PC-3 (cell line): ENCODE measurements around the gene LRRC47. TPM values are rescaled to one million over a fixed set of nuclear protein-coding genes. Genes with fewer than 3 reads are reported as not detected.

Source experiments
- ATAC-seq: fragments of 200-7000 bp; cut with Tn5 transposase; 2 replicates; pipeline ENCODE4 v1.9.1; 2020; ENCODE audit warnings: mild to moderate bottlenecking, moderate library complexity
- BruUV-seq: library from RNA; stranded (reverse); fragments of 400-500 nt; replicated peaks from 2 replicates; lab custom pipeline; 2021; lab: Mats Ljungman, UMichigan
- CTCF ChIA-PET: fragments of 300-600 bp; sonication (Branson Sonifier 250); formaldehyde crosslinking; loops from one replicate; lab custom pipeline; 2022; ENCODE audit warnings: antibody characterized with exemption; lab: Charles Lee
- POLR2A ChIA-PET: fragments of 300-600 bp; sonication (Branson Sonifier 250); formaldehyde crosslinking; loops from one replicate; lab custom pipeline; 2022; ENCODE audit warnings: antibody characterized with exemption; ENCODE audit not compliant: unreplicated experiment; lab: Charles Lee
- DNase-seq: peaks from one replicate; pipeline ENCODE4 v3.0.0-alpha.2; 2015
- H2AFZ ChIP-seq: fragments of 300-600 bp; sonication (generic); 2 replicates; pipeline ENCODE4 v1.6.0; 2016; ENCODE audit warnings: antibody characterized with exemption, low read length
- H3F3A ChIP-seq: fragments of 300-600 bp; sonication (generic); one replicate; pipeline ENCODE4 v1.6.0; 2017; ENCODE audit warnings: antibody characterized with exemption, low read length, control low read depth, mild to moderate bottlenecking; ENCODE audit not compliant: unreplicated experiment
- H3K27ac ChIP-seq: fragments of 300-600 bp; sonication (generic); 2 replicates; pipeline ENCODE4 v1.5.1; 2016; ENCODE audit warnings: mild to moderate bottlenecking, low read length
- H3K27me3 ChIP-seq: fragments of 300-600 bp; sonication (generic); 2 replicates; pipeline ENCODE4 v1.6.1; 2016; ENCODE audit warnings: low read length, mixed read lengths
- H3K36me3 ChIP-seq: fragments of 300-600 bp; sonication (generic); 2 replicates; pipeline ENCODE4 v1.6.1; 2016; ENCODE audit warnings: low read depth, mixed run types, low read length, mixed read lengths
- H3K4me1 ChIP-seq: fragments of 300-600 bp; sonication (generic); 2 replicates; pipeline ENCODE4 v1.5.1; 2016; ENCODE audit warnings: low read length; ENCODE audit not compliant: insufficient read depth
- H3K4me2 ChIP-seq: fragments of 300-600 bp; sonication (generic); 2 replicates; pipeline ENCODE4 v1.6.0; 2016; ENCODE audit warnings: low read length
- H3K4me3 ChIP-seq: fragments of 300-600 bp; sonication (generic); 2 replicates; pipeline ENCODE4 v1.5.1; 2016; ENCODE audit warnings: mild to moderate bottlenecking, low read length, mixed read lengths
- H3K79me2 ChIP-seq: fragments of 300-600 bp; sonication (generic); 2 replicates; pipeline ENCODE4 v1.6.1; 2017; ENCODE audit warnings: low read length, mixed read lengths
- H3K9ac ChIP-seq: fragments of 300-600 bp; sonication (generic); 2 replicates; pipeline ENCODE4 v1.6.0; 2016; ENCODE audit warnings: mild to moderate bottlenecking, low read length
- H3K9me2 ChIP-seq: fragments of 300-600 bp; sonication (generic); replicated peaks from 2 replicates; pipeline ENCODE4 v1.6.1; 2016; ENCODE audit warnings: mixed run types, low read length, mixed read lengths
- H3K9me3 ChIP-seq: fragments of 300-600 bp; sonication (generic); 2 replicates; pipeline ENCODE4 v1.6.1; 2016; ENCODE audit warnings: low read length, mixed read lengths
- H4K20me1 ChIP-seq: fragments of 300-600 bp; sonication (generic); 2 replicates; pipeline ENCODE4 v1.6.1; 2016; ENCODE audit warnings: low read length, mixed read lengths
- EZH2 ChIP-seq: fragments of 300-600 bp; sonication (generic); IDR thresholded peaks from one replicate; pipeline ENCODE4 v1.6.1; 2017; ENCODE audit warnings: antibody characterized with exemption, mild to moderate bottlenecking, low read length; ENCODE audit not compliant: unreplicated experiment
- EZH2phosphoT487 ChIP-seq: fragments of 300-600 bp; sonication (generic); IDR thresholded peaks from 2 replicates; pipeline ENCODE4 v1.6.1; 2018; ENCODE audit warnings: mild to moderate bottlenecking, antibody characterized with exemption, low read length, borderline replicate concordance
- intact Hi-C: fragments of 100-400 bp; cut with micrococcal nuclease; formaldehyde crosslinking; loops from 2 replicates; pipeline ENCODE4 v1.9.0; 2023
- total RNA-seq: library from RNA; depleted of rRNA; stranded (reverse); fragments of >200 nt; gene quantifications from 2 replicates; pipeline ENCODE4 v1.2.3, GENCODE V29; 2014
- TF ChIP-seq, protein P1 (sequence below): fragments of 300-600 bp; sonication (generic); conservative IDR thresholded peaks from 2 replicates; pipeline ENCODE4 v1.5.1; 2017; ENCODE audit warnings: antibody characterized with exemption, low read depth, mild to moderate bottlenecking, low read length

The LRRC47 gene
- total RNA-seq, 1 experiment from 2014 or later, result 77.4 TPM

DNA sequence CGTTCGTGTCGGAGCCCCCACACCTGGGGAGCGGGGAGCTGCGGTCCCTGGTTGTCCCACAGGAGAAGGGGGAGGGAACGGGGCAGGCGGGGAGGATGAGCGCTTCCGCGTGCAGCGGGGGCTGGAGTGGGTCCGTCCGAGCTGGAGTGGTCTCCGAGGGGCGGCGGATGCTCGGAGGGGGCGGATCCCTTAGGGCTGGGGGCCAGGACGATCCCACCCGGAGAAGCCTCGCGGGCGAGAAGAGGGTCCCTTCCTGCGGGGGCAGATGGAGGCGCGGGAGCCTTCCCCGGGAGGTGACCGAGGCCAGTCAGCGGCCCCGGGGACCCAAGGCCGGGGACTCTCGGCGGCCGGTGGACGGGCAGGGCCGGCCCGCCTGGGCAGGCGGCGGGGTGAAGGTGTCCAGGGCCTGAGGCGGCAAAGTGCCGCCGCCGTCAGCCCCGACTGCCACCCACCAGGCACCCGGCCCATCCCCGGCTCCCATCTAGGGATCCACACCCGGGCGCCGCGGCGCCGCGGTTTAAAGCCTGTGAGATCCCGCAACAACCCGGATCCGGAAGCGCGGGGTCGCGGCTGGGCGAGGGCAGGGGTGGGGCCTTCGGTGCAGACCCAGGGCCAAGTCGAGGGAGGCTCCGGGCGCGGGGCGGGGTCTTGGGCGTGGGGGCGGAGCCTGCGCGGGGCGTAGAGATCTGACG is 49.3 kb downstream of the LRRC47 start:
- peak overlapping the region; percentile 76 for H2AFZ ChIP-seq
- intact Hi-C loops, result loop anchor here (2.0 kb wide), 1 partner anchor 50 kb away; the partner anchor contains the start of gene LRRC47
- no TSS peak for BruUV-seq
- H3K27ac ChIP-seq, result no peak overlapping the region
- H3K9me2 ChIP-seq, result no peaks in the 10 kb centered on the region
- TF ChIP-seq, protein P1, sequence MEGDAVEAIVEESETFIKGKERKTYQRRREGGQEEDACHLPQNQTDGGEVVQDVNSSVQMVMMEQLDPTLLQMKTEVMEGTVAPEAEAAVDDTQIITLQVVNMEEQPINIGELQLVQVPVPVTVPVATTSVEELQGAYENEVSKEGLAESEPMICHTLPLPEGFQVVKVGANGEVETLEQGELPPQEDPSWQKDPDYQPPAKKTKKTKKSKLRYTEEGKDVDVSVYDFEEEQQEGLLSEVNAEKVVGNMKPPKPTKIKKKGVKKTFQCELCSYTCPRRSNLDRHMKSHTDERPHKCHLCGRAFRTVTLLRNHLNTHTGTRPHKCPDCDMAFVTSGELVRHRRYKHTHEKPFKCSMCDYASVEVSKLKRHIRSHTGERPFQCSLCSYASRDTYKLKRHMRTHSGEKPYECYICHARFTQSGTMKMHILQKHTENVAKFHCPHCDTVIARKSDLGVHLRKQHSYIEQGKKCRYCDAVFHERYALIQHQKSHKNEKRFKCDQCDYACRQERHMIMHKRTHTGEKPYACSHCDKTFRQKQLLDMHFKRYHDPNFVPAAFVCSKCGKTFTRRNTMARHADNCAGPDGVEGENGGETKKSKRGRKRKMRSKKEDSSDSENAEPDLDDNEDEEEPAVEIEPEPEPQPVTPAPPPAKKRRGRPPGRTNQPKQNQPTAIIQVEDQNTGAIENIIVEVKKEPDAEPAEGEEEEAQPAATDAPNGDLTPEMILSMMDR, result no peak
- TF ChIP-seq EZH2 (no peak), EZH2phosphoT487 (no peak)
- no peaks in the 10 kb centered on the region for H3F3A ChIP-seq
- H3K9ac ChIP-seq, result peak overlapping the region; percentile 80
- DNase-seq (peak; percentile 92), ATAC-seq (peak; percentile 90)
- peaks cover 10% of the 10 kb centered on the region; the same call in 1 of the 2 replicates for H3K36me3 ChIP-seq
- peaks cover 41% of the 10 kb centered on the region for H3K79me2 ChIP-seq
- ChIA-PET CTCF (no interaction called here), POLR2A (no interaction called here)
- peaks cover 22% of the 10 kb centered on the region; the same call in 1 of the 2 replicates for H4K20me1 ChIP-seq
- peak overlapping the region; percentile 96 for H3K4me2 ChIP-seq
- no peaks in the 10 kb centered on the region for H3K9me3 ChIP-seq
- H3K4me1 ChIP-seq, result peaks cover 31% of the 10 kb centered on the region
- peak overlapping the region; percentile 87 for H3K4me3 ChIP-seq
- H3K27me3 ChIP-seq, result peaks cover 20% of the 10 kb centered on the region

DNA sequence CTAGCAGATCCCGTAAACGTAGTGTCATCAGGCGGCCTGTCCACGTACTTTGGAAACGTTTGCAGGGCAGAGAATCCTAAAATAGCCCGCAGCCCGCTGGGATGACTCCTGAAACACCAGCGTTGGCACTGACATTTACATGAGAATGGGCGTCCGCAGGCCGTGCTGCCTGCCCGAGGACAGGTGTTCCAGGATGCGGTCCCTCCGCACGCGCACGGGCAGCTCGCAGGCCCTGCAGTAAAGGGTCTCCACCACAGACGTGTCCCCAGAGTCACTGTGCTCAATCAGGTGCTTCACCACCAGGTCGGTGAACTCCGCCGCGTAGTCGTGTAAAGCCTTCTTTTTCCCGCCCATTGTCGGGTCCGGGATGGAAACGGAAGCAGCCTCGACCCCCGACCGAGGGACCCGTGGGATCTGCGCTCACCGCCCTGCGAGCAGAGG is 49.9 kb downstream of the LRRC47 start:
- Histone ChIP-seq H3K79me2 (peaks cover 41% of the 10 kb centered on the region), H4K20me1 (peaks cover 22% of the 10 kb centered on the region; the same call in 1 of the 2 replicates), H3K4me1 (peaks cover 31% of the 10 kb centered on the region), H3K4me2 (peak overlapping the region; percentile 96), H2AFZ (peak overlapping the region; percentile 76), H3K27ac (no peak overlapping the region), H3K9me2 (no peaks in the 10 kb centered on the region), H3F3A (no peaks in the 10 kb centered on the region), H3K36me3 (peaks cover 14% of the 10 kb centered on the region; the same call in 1 of the 2 replicates), H3K27me3 (peaks cover 17% of the 10 kb centered on the region), H3K9me3 (no peaks in the 10 kb centered on the region), H3K4me3 (peak overlapping the region; percentile 87), H3K9ac (peak overlapping the region; percentile 80)
- CTCF ChIA-PET, result no interaction called here
- TF ChIP-seq EZH2phosphoT487 (no peak), EZH2 (no peak)
- TF ChIP-seq, protein P1, result no peak
- POLR2A ChIA-PET, result no interaction called here
- no TSS peak for BruUV-seq
- ATAC-seq, result peak; percentile 12
- peak; percentile 26 for DNase-seq
- intact Hi-C loops, result loop anchor here (2.0 kb wide), 1 partner anchor 50 kb away; the partner anchor contains the start of gene LRRC47
